ENCODE results near the gene B3GALT4. TPM values are rescaled to one million over a fixed set of nuclear protein-coding genes. Genes with fewer than 3 reads are reported as not detected.

B3GALT4 gene
- total RNA-seq, 1 experiment from 2014 or later: 18.2 TPM

DNA sequence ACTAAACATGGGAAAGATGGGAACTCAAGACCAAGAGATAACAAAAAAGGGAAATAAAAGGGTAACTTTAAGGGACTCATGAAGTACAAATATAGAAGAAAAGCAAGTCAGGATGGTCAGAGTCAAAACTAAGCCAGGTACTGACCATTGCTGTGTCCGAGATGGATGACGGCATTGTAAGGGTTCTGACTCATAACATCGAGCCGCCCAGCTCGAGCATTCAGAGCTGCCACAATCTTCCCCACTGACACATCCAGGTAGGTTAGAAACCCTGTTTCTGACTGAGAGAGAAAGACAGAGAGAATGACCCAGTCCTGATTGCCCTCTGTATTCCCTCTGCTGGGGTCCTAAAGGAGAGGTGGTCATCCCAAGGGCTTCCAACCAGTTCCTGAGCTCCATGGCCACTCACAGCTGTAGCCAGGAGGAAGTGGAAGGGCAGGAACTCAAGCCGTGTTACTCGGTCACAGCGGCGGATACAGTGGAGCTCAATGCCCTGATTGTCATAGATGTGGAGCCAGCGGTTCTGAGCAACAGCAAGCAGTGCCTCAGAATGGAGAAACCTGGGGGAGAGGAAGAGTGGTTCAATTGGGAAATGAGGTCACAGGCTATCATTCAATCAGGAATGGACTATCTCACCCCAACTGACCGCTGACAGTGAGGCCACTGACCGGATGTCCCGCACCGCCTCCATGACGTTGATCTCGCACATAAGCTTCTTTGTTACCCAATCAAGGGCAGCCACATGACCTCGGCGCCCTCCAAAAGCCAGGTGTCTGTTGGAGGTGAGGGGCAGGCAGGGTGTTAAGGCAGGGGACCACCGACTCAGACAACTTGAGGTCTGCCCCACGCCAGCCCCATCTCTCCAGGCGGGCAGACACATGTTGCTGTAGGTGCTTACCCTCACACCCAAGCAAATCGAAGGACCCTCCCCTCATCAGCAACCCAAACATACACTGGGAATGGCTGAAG is 10.3 kb downstream of the B3GALT4 start:
- CTCF ChIA-PET: interaction anchor here (0.8 to 2.7 kb wide), 2 partner anchors 10 to 11 kb away, joined by 5 to 9 read pairs; partner anchors contain the start of genes B3GALT4 and RGL2
- BruUV-seq (replicated peaks): no TSS peak
- intact Hi-C loops (cut with micrococcal nuclease; ENCODE audit: unreplicated experiment): no loop called here

DNA sequence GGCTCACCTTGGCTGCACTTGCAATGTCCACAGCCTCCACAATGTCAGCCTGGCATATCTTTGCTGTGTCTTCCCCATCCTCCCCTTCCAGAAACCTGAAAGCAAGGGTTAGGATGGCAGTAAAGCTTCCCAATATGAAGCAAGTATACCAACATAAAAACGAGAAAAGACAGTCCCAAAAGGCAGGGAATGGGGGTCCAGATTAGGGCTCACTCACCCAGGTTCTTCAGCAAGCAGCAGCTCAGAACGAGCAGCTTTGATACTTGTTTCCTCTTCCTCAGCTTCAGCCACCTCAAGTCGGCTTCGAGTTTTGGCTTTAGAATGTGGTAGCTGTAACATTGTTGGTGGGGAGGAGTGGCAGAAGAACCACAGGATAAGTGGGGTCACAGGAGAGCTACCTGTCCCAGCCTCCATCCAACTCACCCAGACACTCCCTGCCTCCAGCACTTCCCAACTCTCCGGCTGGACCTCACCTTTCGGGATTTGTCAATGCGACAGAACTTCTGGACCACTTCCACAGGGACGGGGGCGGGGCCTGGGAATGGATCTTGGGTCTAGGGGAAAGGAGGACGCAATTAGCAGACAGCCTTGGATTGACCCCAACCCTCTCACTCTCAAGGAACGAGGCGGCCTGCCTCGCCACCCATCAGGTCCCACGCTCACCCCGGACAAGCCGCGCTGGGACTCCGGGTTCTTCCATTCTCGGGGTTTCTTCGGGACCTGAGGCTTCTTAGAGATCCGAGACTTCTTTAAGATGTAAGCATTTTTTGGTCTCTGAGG is 11.4 kb downstream of the B3GALT4 start:
- BruUV-seq (replicated peaks): TSS peak; percentile 70
- peak overlapping the region; percentile 81 for H3K4me3 Mint-ChIP-seq (ENCODE audit: low read depth, unreplicated experiment)
- H3K27me3 Mint-ChIP-seq (ENCODE audit: unreplicated experiment): no peaks in the 10 kb centered on the region
- peak overlapping the region; percentile 69 for H3K27ac Mint-ChIP-seq (ENCODE audit: unreplicated experiment)
- TF ChIP-seq, protein P1, sequence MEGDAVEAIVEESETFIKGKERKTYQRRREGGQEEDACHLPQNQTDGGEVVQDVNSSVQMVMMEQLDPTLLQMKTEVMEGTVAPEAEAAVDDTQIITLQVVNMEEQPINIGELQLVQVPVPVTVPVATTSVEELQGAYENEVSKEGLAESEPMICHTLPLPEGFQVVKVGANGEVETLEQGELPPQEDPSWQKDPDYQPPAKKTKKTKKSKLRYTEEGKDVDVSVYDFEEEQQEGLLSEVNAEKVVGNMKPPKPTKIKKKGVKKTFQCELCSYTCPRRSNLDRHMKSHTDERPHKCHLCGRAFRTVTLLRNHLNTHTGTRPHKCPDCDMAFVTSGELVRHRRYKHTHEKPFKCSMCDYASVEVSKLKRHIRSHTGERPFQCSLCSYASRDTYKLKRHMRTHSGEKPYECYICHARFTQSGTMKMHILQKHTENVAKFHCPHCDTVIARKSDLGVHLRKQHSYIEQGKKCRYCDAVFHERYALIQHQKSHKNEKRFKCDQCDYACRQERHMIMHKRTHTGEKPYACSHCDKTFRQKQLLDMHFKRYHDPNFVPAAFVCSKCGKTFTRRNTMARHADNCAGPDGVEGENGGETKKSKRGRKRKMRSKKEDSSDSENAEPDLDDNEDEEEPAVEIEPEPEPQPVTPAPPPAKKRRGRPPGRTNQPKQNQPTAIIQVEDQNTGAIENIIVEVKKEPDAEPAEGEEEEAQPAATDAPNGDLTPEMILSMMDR (IDR thresholded peaks at IDR 0.05; ENCODE audit: unreplicated experiment): no peak
- DNase-seq: no peak
- intact Hi-C loops (cut with micrococcal nuclease; ENCODE audit: unreplicated experiment): no loop called here
- no peaks in the 10 kb centered on the region for H3K9me3 Mint-ChIP-seq (ENCODE audit: low read depth, unreplicated experiment)
- CTCF ChIA-PET: interaction anchor here (0.6 to 2.7 kb wide), 9 partner anchors 9 to 1840 kb away, joined by 3 to 11 read pairs (median 9); partner anchors contain the start of genes B3GALT4, RGL2 and ZBTB22
- peaks cover 76% of the 10 kb centered on the region for H3K36me3 Mint-ChIP-seq (ENCODE audit: insufficient read depth, unreplicated experiment)
- peaks cover 39% of the 10 kb centered on the region for H3K4me1 Mint-ChIP-seq (ENCODE audit: low read depth, unreplicated experiment)

More for the DNA sequence above, 10.3 kb downstream of the B3GALT4 start:
- peaks cover 39% of the 10 kb centered on the region for H3K4me1 Mint-ChIP-seq (ENCODE audit: low read depth, unreplicated experiment)
- no peaks in the 10 kb centered on the region for H3K27me3 Mint-ChIP-seq (ENCODE audit: unreplicated experiment)
- no peaks in the 10 kb centered on the region for H3K9me3 Mint-ChIP-seq (ENCODE audit: low read depth, unreplicated experiment)
- peak overlapping the region; percentile 81 for H3K4me3 Mint-ChIP-seq (ENCODE audit: low read depth, unreplicated experiment)
- DNase-seq: no peak
- peaks cover 76% of the 10 kb centered on the region for H3K36me3 Mint-ChIP-seq (ENCODE audit: insufficient read depth, unreplicated experiment)
- TF ChIP-seq, protein P1 (IDR thresholded peaks at IDR 0.05; ENCODE audit: unreplicated experiment): no peak
- H3K27ac Mint-ChIP-seq (ENCODE audit: unreplicated experiment): peak overlapping the region; percentile 12

GRCh38 chr6:33288921-33289783 is 12.2 kb downstream of the B3GALT4 start, which contains the start of the genes PFDN6 and WDR46:
Gene PFDN6, plus strand, starts transcription at chr6:33289601. Its CDS starts 256 bp downstream, at chr6:33289857.
Gene WDR46, minus strand, starts transcription at chr6:33289239. Its CDS starts 69 bp downstream, at chr6:33289170.
- CTCF ChIA-PET: interaction anchor here (0.5 to 2.7 kb wide), 13 partner anchors 9 to 296 kb away, joined by 3 to 14 read pairs (median 5); partner anchors contain the start of genes B3GALT4, RGL2, RPS18 and VPS52
- TF ChIP-seq, protein P1 (IDR thresholded peaks at IDR 0.05; ENCODE audit: unreplicated experiment): no peak
- peaks cover 39% of the 10 kb centered on the region for H3K4me1 Mint-ChIP-seq (ENCODE audit: low read depth, unreplicated experiment)
- DNase-seq: peak; percentile 82
- BruUV-seq (replicated peaks): no TSS peak
- intact Hi-C loops (cut with micrococcal nuclease; ENCODE audit: unreplicated experiment): loop anchor here (1.0 kb wide), 1 partner anchor 8 kb away; no protein-coding TSS in a partner anchor
- H3K4me3 Mint-ChIP-seq (ENCODE audit: low read depth, unreplicated experiment): peak within 1 kb of the TSS; percentile 81
- H3K27me3 Mint-ChIP-seq (ENCODE audit: unreplicated experiment): no peaks in the 10 kb centered on the region
- no peaks in the 10 kb centered on the region for H3K9me3 Mint-ChIP-seq (ENCODE audit: low read depth, unreplicated experiment)
- peak within 1 kb of the TSS; percentile 69 for H3K27ac Mint-ChIP-seq (ENCODE audit: unreplicated experiment)
- H3K36me3 Mint-ChIP-seq (ENCODE audit: insufficient read depth, unreplicated experiment): peaks cover 72% of the 10 kb centered on the region

Measured in Calu3 (cell line).